NCI-H1930 (cell line): ENCODE results near the gene CNGB1.

Source experiments
- DNase-seq, 2 experiments: peaks; one replicate each; lab custom pipeline; 2025; lab: John Stamatoyannopoulos, UW

Gene CNGB1

GRCh38 chr16:57972306-57972705 is 1.4 kb upstream of the CNGB1 start:
- DNase-seq = no peak

GRCh38 chr16:57971848-57972247 is 920 bp upstream of the CNGB1 start:
- no peak for DNase-seq

GRCh38 chr16:57970319-57970718 is 609 bp downstream of the CNGB1 start:
- DNase-seq = no peak

GRCh38 chr16:57969451-57970123 is 1.3 kb downstream of the CNGB1 start:
- no peak for DNase-seq

- DNase-seq = no peak
Observed at GRCh38 chr16:57967916-57968315, 3.0 kb downstream of the CNGB1 start.

GRCh38 chr16:57966986-57967385 is 3.9 kb downstream of the CNGB1 start:
- DNase-seq = no peak

GRCh38 chr16:57966204-57966771 is 4.6 kb downstream of the CNGB1 start:
- no peak for DNase-seq

GRCh38 chr16:57964157-57964700 is 6.7 kb downstream of the CNGB1 start:
- no peak for DNase-seq

- no peak for DNase-seq
Observed at GRCh38 chr16:57962756-57963155, 8.2 kb downstream of the CNGB1 start.

- no peak for DNase-seq
Observed at GRCh38 chr16:57962046-57962445, 8.9 kb downstream of the CNGB1 start.

- DNase-seq = no peak
Observed at GRCh38 chr16:57961538-57961937, 9.4 kb downstream of the CNGB1 start.

GRCh38 chr16:57960826-57961472 is 10.0 kb downstream of the CNGB1 start:
- no peak for DNase-seq

GRCh38 chr16:57960310-57960709 is 10.6 kb downstream of the CNGB1 start:
- no peak for DNase-seq

- no peak for DNase-seq
Observed at GRCh38 chr16:57959804-57960203, 11.1 kb downstream of the CNGB1 start.

- no peak for DNase-seq
Observed at GRCh38 chr16:57959121-57959520, 11.8 kb downstream of the CNGB1 start.

GRCh38 chr16:57958544-57958943 is 12.4 kb downstream of the CNGB1 start:
- no peak for DNase-seq

GRCh38 chr16:57957673-57958392 is 13.1 kb downstream of the CNGB1 start:
- DNase-seq = no peak

- DNase-seq = no peak
Observed at GRCh38 chr16:57956924-57957672, 13.8 kb downstream of the CNGB1 start.

- no peak for DNase-seq
Observed at GRCh38 chr16:57956270-57956808, 14.6 kb downstream of the CNGB1 start.

- DNase-seq = no peak
Observed at GRCh38 chr16:57955572-57956188, 15.2 kb downstream of the CNGB1 start.

GRCh38 chr16:57953857-57954256 is 17.1 kb downstream of the CNGB1 start:
- no peak for DNase-seq
